GM12878 (cell line): Measurements from ENCODE around the gene SNX22. TPM values are rescaled to one million over a fixed set of nuclear protein-coding genes. Genes with fewer than 3 reads are reported as not detected.

Experiments
- ATAC-seq: fragments of 200-7000 bp; cut with Tn5 transposase; 3 replicates; pipeline ENCODE4 v1.9.1; 2020; ENCODE audit warnings: mild to moderate bottlenecking, moderate library complexity
- BruUV-seq: library from RNA; stranded (reverse); fragments of 400-500 nt; replicated peaks from 2 replicates; lab custom pipeline; 2021; lab: Mats Ljungman, UMichigan
- CTCF ChIA-PET: fragments of 300-600 bp; sonication (Branson Sonifier 250); formaldehyde crosslinking; extraction: SDS; loops from one replicate; lab custom pipeline; 2021; ENCODE audit warnings: inconsistent platforms; lab: Yijun Ruan, JAX
- POLR2A ChIA-PET: fragments of 350-600 bp; formaldehyde crosslinking; extraction: SDS; loops from one replicate; lab custom pipeline; 2021; ENCODE audit warnings: inconsistent platforms; lab: Charles Lee
- RAD21 ChIA-PET: fragments of 300-600 bp; sonication (Branson Sonifier 250); formaldehyde crosslinking; loops from one replicate; lab custom pipeline; 2023; ENCODE audit warnings: antibody characterized with exemption; ENCODE audit not compliant: unreplicated experiment; lab: Charles Lee
- SMC1A ChIA-PET: fragments of 300-600 bp; sonication (Branson Sonifier 250); formaldehyde crosslinking; loops from one replicate; lab custom pipeline; 2023; ENCODE audit not compliant: unreplicated experiment, uncharacterized antibody; lab: Charles Lee
- DNase-seq: peaks from one replicate; pipeline ENCODE4 v3.0.0-alpha.2; 2011; ENCODE audit warnings: low read depth, low spot score
- FAIRE-seq: peaks from 3 replicates; lab custom pipeline; 2011; peaks lifted over from hg19 to GRCh38; lab: Jason Lieb, UNC
- H2AFZ ChIP-seq: 2 replicates; pipeline ENCODE4 v1.6.0; 2011; ENCODE audit warnings: low read depth, low read length, control low read depth; ENCODE audit not compliant: control insufficient read depth
- H3K27ac ChIP-seq: 2 replicates; pipeline ENCODE4 v1.5.1; 2011; ENCODE audit warnings: control low read depth; ENCODE audit not compliant: control insufficient read depth, insufficient read depth
- H3K27me3 ChIP-seq, 2 experiments: replicated peaks in 1 of 2; 2 replicates each; pipeline versions ENCODE4 v1.6.0 to v1.6.1; 2011; ENCODE audit warnings: low read length in 1 of 2; ENCODE audit not compliant: control insufficient read depth in 2 of 2, insufficient read depth in 2 of 2
- H3K36me3 ChIP-seq, 2 experiments: 2 replicates each; pipeline ENCODE4 v1.5.1; 2011; ENCODE audit warnings: low read length in 1 of 2; ENCODE audit not compliant: control insufficient read depth in 2 of 2, insufficient read depth in 2 of 2
- H3K4me1 ChIP-seq: 2 replicates; pipeline ENCODE4 v1.6.1; 2011; ENCODE audit warnings: mild to moderate bottlenecking, low read length, moderate library complexity, mixed read lengths; ENCODE audit not compliant: control insufficient read depth, insufficient read depth
- H3K4me2 ChIP-seq: 2 replicates; pipeline ENCODE4 v1.6.0; 2011; ENCODE audit warnings: control low read depth; ENCODE audit not compliant: control insufficient read depth, insufficient read depth
- H3K4me3 ChIP-seq: fragments of 200-600 bp; sonication (generic); 2 replicates; pipeline ENCODE4 v1.5.1; 2016
- H3K79me2 ChIP-seq: 2 replicates; pipeline ENCODE4 v1.6.0; 2011; ENCODE audit warnings: low read length; ENCODE audit not compliant: control insufficient read depth, insufficient read depth
- H3K9ac ChIP-seq: 2 replicates; pipeline ENCODE4 v1.8.0; 2011; ENCODE audit warnings: low read length, control low read depth, mixed read lengths; ENCODE audit not compliant: control insufficient read depth, insufficient read depth
- H3K9me3 ChIP-seq: replicated peaks from 3 replicates; pipeline ENCODE4 v1.5.1; 2011; ENCODE audit warnings: mild to moderate bottlenecking, low read length; ENCODE audit not compliant: control insufficient read depth, insufficient read depth
- H4K20me1 ChIP-seq: 2 replicates; pipeline ENCODE4 v1.6.0; 2011; ENCODE audit not compliant: control insufficient read depth, insufficient read depth
- CBX3 ChIP-seq: fragments of 200-600 bp; sonication (generic); IDR thresholded peaks from 2 replicates; pipeline ENCODE4 v1.6.1; 2016; ENCODE audit warnings: low read depth, borderline replicate concordance
- CEBPB ChIP-seq, 2 experiments: fragments of 150-350 bp in 1 of 2; IDR thresholded peaks; 2 replicates each; pipeline ENCODE4 v1.6.1; 2012 to 2014; ENCODE audit warnings: low read depth in 2 of 2, low read length in 2 of 2, borderline replicate concordance in 1 of 2, inconsistent platforms in 1 of 2
- NR2C2 ChIP-seq: IDR thresholded peaks from 2 replicates; pipeline ENCODE4 v1.6.1; 2011; ENCODE audit warnings: borderline replicate concordance, low read depth; ENCODE audit not compliant: control insufficient read depth, insufficient read length
- POLR2A ChIP-seq: IDR thresholded peaks from 2 replicates; pipeline ENCODE4 v1.6.1; 2011; ENCODE audit warnings: low read depth, mild to moderate bottlenecking, low read length
- RB1 ChIP-seq: fragments of 450-650 bp; formaldehyde crosslinking; IDR thresholded peaks from 2 replicates; pipeline ENCODE4 v1.6.1; 2017; ENCODE audit warnings: mild to moderate bottlenecking, borderline replicate concordance
- RFX5 ChIP-seq: IDR thresholded peaks from 2 replicates; pipeline ENCODE4 v1.6.1; 2011; ENCODE audit warnings: low read depth, low read length, improper control_type of control experiment
- SIX5 ChIP-seq: IDR thresholded peaks from 2 replicates; pipeline ENCODE4 v1.6.1; 2011; ENCODE audit warnings: mild to moderate bottlenecking, low read depth, low read length, moderate library complexity; ENCODE audit not compliant: severe bottlenecking
- SMARCA5 ChIP-seq: fragments of 450-650 bp; IDR thresholded peaks from 2 replicates; pipeline ENCODE4 v1.6.1; 2017; ENCODE audit warnings: mild to moderate bottlenecking
- USF2 ChIP-seq: IDR thresholded peaks from 2 replicates; pipeline ENCODE4 v1.6.1; 2011; ENCODE audit warnings: low read depth, low read length, improper control_type of control experiment, borderline replicate concordance
- WRNIP1 ChIP-seq: IDR thresholded peaks from 2 replicates; pipeline ENCODE4 v1.6.1; 2011; ENCODE audit warnings: low read depth, low read length, improper control_type of control experiment, borderline replicate concordance
- ZNF207 ChIP-seq: fragments of 450-650 bp; IDR thresholded peaks from 2 replicates; pipeline ENCODE4 v1.6.1; 2014; ENCODE audit warnings: antibody characterized with exemption, mild to moderate bottlenecking, borderline replicate concordance
- ZNF217 ChIP-seq: fragments of 450-650 bp; IDR thresholded peaks from 2 replicates; pipeline ENCODE4 v1.6.1; 2017; ENCODE audit warnings: antibody characterized with exemption, mild to moderate bottlenecking
- WGBS: methylation state at CpG from one replicate; pipeline ENCODE4 v1.1.6; 2016; ENCODE audit warnings: low lambda C conversion rate; ENCODE audit not compliant: insufficient replicate concordance, insufficient coverage; ENCODE audit errors: missing lambda C conversion rate; 5-methylcytosine and 5-hydroxymethylcytosine counted together
- in situ Hi-C: fragments of 300-500 bp; cut with MboI; formaldehyde crosslinking; loops from 9 replicates; pipeline ENCODE4 v1.14.3; 2018; ENCODE audit warnings: mixed read lengths
- intact Hi-C: fragments of 100-400 bp; cut with micrococcal nuclease; formaldehyde crosslinking; loops from one replicate; pipeline ENCODE4 v1.14.2; 2022; ENCODE audit not compliant: unreplicated experiment
- polyA plus RNA-seq, 11 experiments: library from polyadenylated mRNA; depleted of rRNA in 4 of 11; unstranded in 6 of 11; stranded (reverse) in 5 of 11; fragments of >200 nt; fragmentation: Nextera tagmentation in 4 of 11; fragmentation: Illumina TruSeq in 1 of 11; extraction: Ambion mirVana in 4 of 11; extraction: Trizol in 1 of 11; gene quantifications; 1 replicate in 1 of 11; 2 replicates in 10 of 11; pipeline versions ENCODE4 v1.2.1 to v1.2.3, GENCODE V29; 2011 to 2016; ENCODE audit warnings: inconsistent platforms in 2 of 11, missing spikeins in 2 of 11, low read depth in 1 of 11
- total RNA-seq, 4 experiments: library from RNA; depleted of rRNA in 3 of 4; stranded (reverse); fragments of >200 nt in 3 of 4; fragmentation: Illumina TruSeq in 1 of 4; extraction: Trizol in 1 of 4; gene quantifications; 2 replicates each; pipeline versions ENCODE4 v1.2.1 to v1.2.3, GENCODE V29; 2013 to 2021

SNX22 gene
- total and polyA plus RNA-seq, 10 of the 15 experiments (the other 5 are each of a cell fraction or from before 2014, with no cell fraction given) = 4.4 to 29.0 (median 8.7) TPM

- Histone ChIP-seq H4K20me1 (no peaks in the 10 kb centered on the region), H3K27ac (no peak overlapping the region), H3K79me2 (no peaks in the 10 kb centered on the region), H3K4me3 (no peak overlapping the region), H3K27me3 (no peaks in the 10 kb centered on the region), H3K9ac (no peak overlapping the region), H2AFZ (no peak overlapping the region), H3K36me3 (peaks cover 15 to 17% of the 10 kb centered on the region in 2 experiments), H3K4me2 (no peak overlapping the region), H3K4me1 (peaks cover 38% of the 10 kb centered on the region), H3K9me3 (no peaks in the 10 kb centered on the region)
- FAIRE-seq (no peak), DNase-seq (no peak), ATAC-seq (no peak)
- RAD21 ChIA-PET = no interaction called here
- CTCF ChIA-PET = interaction anchor here (0.9 to 5.3 kb wide), 2 partner anchors 13 to 34 kb away, joined by 3 to 98 read pairs; no protein-coding TSS in a partner anchor
- POLR2A ChIA-PET = interaction anchor here (0.5 to 1.0 kb wide), 3 partner anchors 12 to 172 kb away, joined by 4 to 7 read pairs (median 5); partner anchors contain the start of gene PPIB
- SMC1A ChIA-PET = interaction anchor here (1.6 kb wide), 1 partner anchor 11 kb away, joined by 4 read pairs; no protein-coding TSS in a partner anchor
- in situ Hi-C loops = no loop called here
- intact Hi-C loops = no loop called here
- TF ChIP-seq SIX5 (no peak), ZNF207 (no peak), CEBPB (IDR thresholded peaks at IDR 0.05; ENCODE audit: borderline replicate concordance in 1 of 2, low read depth in 2 of 2, low read length in 2 of 2) (no peak), WRNIP1 (no peak), USF2 (no peak), RFX5 (no peak), POLR2A (no peak), RB1 (no peak), CBX3 (no peak), ZNF217 (no peak), SMARCA5 (no peak), NR2C2 (no peak)
- no TSS peak for BruUV-seq
- WGBS = 98% methylated on average over 8 of the region's 8 CpGs
These were observed 9.6 kb upstream of the SNX22 start for GRCh38 chr15:64141798-64142512.
